SK-N-SH (cell line): ENCODE results near the gene KRTAP5-5. TPM values are rescaled to one million over a fixed set of nuclear protein-coding genes. Genes with fewer than 3 reads are reported as not detected.

Experiments used
- CTCF ChIA-PET: fragments of 300-600, 350-600 bp; formaldehyde crosslinking; extraction: SDS; loops from one replicate; lab custom pipeline; 2021; lab: Yijun Ruan, JAX
- POLR2A ChIA-PET: fragments of 350-600 bp; sonication (Branson Sonifier 250); formaldehyde crosslinking; extraction: SDS; loops from one replicate; lab custom pipeline; 2020; ENCODE audit warnings: antibody characterized with exemption, inconsistent platforms; lab: Yijun Ruan, JAX
- DNase-seq: peaks from one replicate; pipeline ENCODE4 v3.0.0; 2012
- H2AFZ ChIP-seq: fragments of 200-600 bp; sonication (generic); 2 replicates; pipeline ENCODE4 v1.8.1; 2016; ENCODE audit warnings: antibody characterized with exemption, mild to moderate bottlenecking, low read depth
- H3F3A ChIP-seq: fragments of 200-600 bp; sonication (generic); replicated peaks from 2 replicates; pipeline ENCODE3; 2016; ENCODE audit warnings: antibody characterized with exemption, mild to moderate bottlenecking; ENCODE audit not compliant: insufficient read depth
- H3K27ac ChIP-seq, 2 experiments: fragments of 200-500 bp in 1 of 2; fragments of 200-600 bp in 1 of 2; sonication (Bioruptor generic) in 1 of 2; sonication (generic), shearing (Covaris generic) in 1 of 2; 2 replicates each; pipeline versions ENCODE4 v1.5.1 to v1.6.1; 2014 to 2016; ENCODE audit warnings: low read depth in 2 of 2, inconsistent platforms in 1 of 2, low read length in 1 of 2, mild to moderate bottlenecking in 1 of 2, mixed read lengths in 1 of 2
- H3K27me3 ChIP-seq: fragments of 200-600 bp; sonication (generic), shearing (Covaris generic); 2 replicates; pipeline ENCODE4 v1.6.1; 2016; ENCODE audit warnings: mixed run types; ENCODE audit not compliant: insufficient read depth
- H3K36me3 ChIP-seq, 2 experiments: fragments of 200-500 bp in 1 of 2; fragments of 200-600 bp in 1 of 2; sonication (Bioruptor generic) in 1 of 2; sonication (generic) in 1 of 2; replicated peaks in 1 of 2; 2 replicates each; pipeline versions ENCODE3 to v1.5.1; 2014 to 2016; ENCODE audit warnings: low read length in 1 of 2, mild to moderate bottlenecking in 1 of 2; ENCODE audit not compliant: insufficient read depth in 2 of 2, control insufficient read depth in 1 of 2
- H3K4me1 ChIP-seq, 2 experiments: fragments of 200-500 bp in 1 of 2; fragments of 200-600 bp in 1 of 2; sonication (Bioruptor generic) in 1 of 2; sonication (generic), shearing (Covaris generic) in 1 of 2; 2 replicates each; pipeline versions ENCODE4 v1.5.1 to v1.6.1; 2014 to 2016; ENCODE audit warnings: low read depth in 1 of 2, low read length in 1 of 2, mixed run types in 1 of 2; ENCODE audit not compliant: insufficient read depth in 2 of 2, control insufficient read depth in 1 of 2
- H3K4me2 ChIP-seq: fragments of 200-600 bp; sonication (generic), shearing (Covaris generic); 2 replicates; pipeline ENCODE4 v1.6.1; 2017; ENCODE audit warnings: mixed run types
- H3K4me3 ChIP-seq, 2 experiments: fragments of 200-500 bp in 1 of 2; fragments of 200-600 bp in 1 of 2; sonication (Bioruptor generic) in 1 of 2; sonication (generic), shearing (Covaris generic) in 1 of 2; 2 replicates each; pipeline versions ENCODE4 v1.5.1 to v1.8.1; 2014 to 2016; ENCODE audit warnings: low read depth in 2 of 2, inconsistent platforms in 1 of 2, low read length in 1 of 2, mild to moderate bottlenecking in 1 of 2, mixed read lengths in 1 of 2, moderate library complexity in 1 of 2
- H3K79me2 ChIP-seq: fragments of 200-600 bp; sonication (generic); 2 replicates; pipeline ENCODE4 v1.8.1; 2017; ENCODE audit warnings: mild to moderate bottlenecking; ENCODE audit not compliant: insufficient read depth
- H3K9ac ChIP-seq: fragments of 200-600 bp; sonication (generic); 2 replicates; pipeline ENCODE4 v1.6.1; 2017; ENCODE audit warnings: mixed run types
- H3K9me2 ChIP-seq: fragments of 200-600 bp; sonication (generic); 2 replicates; pipeline ENCODE4 v1.6.1; 2017; ENCODE audit warnings: mixed run types
- H3K9me3 ChIP-seq: fragments of 200-600 bp; sonication (generic); 2 replicates; pipeline ENCODE4 v1.6.1; 2017; ENCODE audit warnings: mixed run types, mild to moderate bottlenecking, moderate library complexity
- H4K20me1 ChIP-seq: fragments of 200-600 bp; sonication (generic); 2 replicates; pipeline ENCODE4 v1.6.1; 2017; ENCODE audit warnings: mild to moderate bottlenecking, mixed run types; ENCODE audit not compliant: insufficient read depth
- CTCF ChIP-seq: fragments of 200-600 bp; sonication (generic); IDR thresholded peaks from 2 replicates; pipeline ENCODE4 v1.6.1; 2017; ENCODE audit warnings: antibody characterized with exemption, mild to moderate bottlenecking, moderate library complexity
- ELF1 ChIP-seq: IDR thresholded peaks from 2 replicates; pipeline ENCODE4 v1.4.0; 2012
- EP300 ChIP-seq, 2 experiments: IDR thresholded peaks; 2 replicates each; pipeline versions ENCODE4 v1.4.0 to v1.6.1; 2012; ENCODE audit warnings: borderline replicate concordance in 1 of 2, low read depth in 1 of 2, low read length in 1 of 2
- EZH2phosphoT487 ChIP-seq: fragments of 200-600 bp; sonication (generic); IDR thresholded peaks from 2 replicates; pipeline ENCODE4 v1.6.1; 2017; ENCODE audit warnings: low read depth, mixed run types, mild to moderate bottlenecking, antibody characterized with exemption, moderate library complexity, borderline replicate concordance
- GABPA ChIP-seq: IDR thresholded peaks from 2 replicates; pipeline ENCODE4 v1.4.0; 2012; ENCODE audit warnings: low read depth, mild to moderate bottlenecking
- JUND ChIP-seq: IDR thresholded peaks from 2 replicates; pipeline ENCODE4 v1.4.0; 2012
- MXI1 ChIP-seq: IDR thresholded peaks from 2 replicates; pipeline ENCODE4 v1.6.1; 2012; ENCODE audit warnings: mild to moderate bottlenecking, low read depth, low read length, improper control_type of control experiment
- NRF1 ChIP-seq: IDR thresholded peaks from 2 replicates; pipeline ENCODE4 v1.6.1; 2012; ENCODE audit warnings: low read depth, mild to moderate bottlenecking, low read length
- RXRA ChIP-seq: IDR thresholded peaks from 2 replicates; pipeline ENCODE4 v1.4.0; 2012; ENCODE audit warnings: low read depth, mild to moderate bottlenecking, borderline replicate concordance
- SIN3A ChIP-seq: IDR thresholded peaks from 2 replicates; pipeline ENCODE4 v1.6.1; 2012; ENCODE audit warnings: low read depth, mild to moderate bottlenecking, low read length, moderate library complexity, borderline replicate concordance
- TAF1 ChIP-seq: IDR thresholded peaks from 2 replicates; pipeline ENCODE4 v1.6.1; 2012; ENCODE audit warnings: low read depth, mild to moderate bottlenecking, low read length, moderate library complexity, borderline replicate concordance
- USF1 ChIP-seq: IDR thresholded peaks from 2 replicates; pipeline ENCODE4 v1.4.0; 2012; ENCODE audit warnings: low read depth, borderline replicate concordance
- YY1 ChIP-seq: IDR thresholded peaks from 2 replicates; pipeline ENCODE4 v1.4.0; 2012; ENCODE audit warnings: low read depth, mild to moderate bottlenecking
- ZBTB33 ChIP-seq: IDR thresholded peaks from 2 replicates; pipeline ENCODE4 v1.4.0; 2012; ENCODE audit warnings: low read depth, borderline replicate concordance
- WGBS: methylation state at CpG from one replicate; pipeline ENCODE4 v1.1.6; 2017; ENCODE audit warnings: low lambda C conversion rate; 5-methylcytosine and 5-hydroxymethylcytosine counted together
- polyA plus RNA-seq, 3 experiments: library from polyadenylated mRNA; depleted of rRNA; stranded (reverse); fragments of >200 nt; gene quantifications; 2 replicates each; pipeline ENCODE4 v1.2.3, GENCODE V29; 2012
- TF ChIP-seq, protein P1 (sequence below): fragments of 150-350 bp; IDR thresholded peaks from 2 replicates; pipeline ENCODE4 v1.6.1; 2016; ENCODE audit warnings: mild to moderate bottlenecking, low read depth, low read length
- TF ChIP-seq, protein P2 (sequence below): IDR thresholded peaks from 2 replicates; pipeline ENCODE4 v1.4.0; 2012; ENCODE audit warnings: low read depth
- TF ChIP-seq, protein P3 (sequence below): IDR thresholded peaks from 2 replicates; pipeline ENCODE4; 2012

KRTAP5-5 gene
- polyA plus RNA-seq, 1 of the 3 experiments (the other 2 are of a cell fraction): not detected

DNA sequence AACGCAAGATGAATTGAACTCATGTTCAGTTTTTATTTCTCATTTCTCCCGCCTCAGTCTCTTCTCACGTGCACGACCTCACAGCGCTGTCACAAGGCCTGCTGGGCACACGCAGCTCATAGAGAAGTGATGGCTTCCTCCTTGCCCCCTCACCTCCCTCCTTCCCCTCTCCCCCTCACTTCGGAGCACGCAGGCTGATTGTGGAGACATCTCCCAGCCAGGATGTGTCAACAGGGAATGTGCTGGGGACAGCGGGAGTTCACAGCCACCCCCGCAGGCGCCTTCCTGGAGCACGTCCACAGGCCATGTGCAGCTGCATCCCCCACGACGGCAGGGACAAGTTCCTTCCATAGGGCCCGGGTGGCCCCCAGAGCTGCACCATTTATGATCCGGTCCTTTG, 38.3 kb downstream of the KRTAP5-5 start (continued):
- TF ChIP-seq, protein P1, sequence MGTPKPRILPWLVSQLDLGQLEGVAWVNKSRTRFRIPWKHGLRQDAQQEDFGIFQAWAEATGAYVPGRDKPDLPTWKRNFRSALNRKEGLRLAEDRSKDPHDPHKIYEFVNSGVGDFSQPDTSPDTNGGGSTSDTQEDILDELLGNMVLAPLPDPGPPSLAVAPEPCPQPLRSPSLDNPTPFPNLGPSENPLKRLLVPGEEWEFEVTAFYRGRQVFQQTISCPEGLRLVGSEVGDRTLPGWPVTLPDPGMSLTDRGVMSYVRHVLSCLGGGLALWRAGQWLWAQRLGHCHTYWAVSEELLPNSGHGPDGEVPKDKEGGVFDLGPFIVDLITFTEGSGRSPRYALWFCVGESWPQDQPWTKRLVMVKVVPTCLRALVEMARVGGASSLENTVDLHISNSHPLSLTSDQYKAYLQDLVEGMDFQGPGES: no peak
- TF ChIP-seq EP300 (IDR thresholded peaks at IDR 0.05; ENCODE audit: borderline replicate concordance in 1 of 2, low read depth in 1 of 2, low read length in 1 of 2) (no peak), EZH2phosphoT487 (no peak)

GRCh38 chr11:1668911-1669473, 39.4 kb downstream of the KRTAP5-5 start:
- no peaks in the 10 kb centered on the region for H3K79me2 ChIP-seq
- peak; percentile 30 for DNase-seq
- TF ChIP-seq GABPA: no peak
- no peak for TF ChIP-seq TAF1
- TF ChIP-seq, all 33 proteins: peak for 0
- no peaks in the 10 kb centered on the region for H3K36me3 ChIP-seq
- H4K20me1 ChIP-seq: no peaks in the 10 kb centered on the region
- H3K4me2 ChIP-seq: no peak overlapping the region
- H3K4me3 ChIP-seq: no peak overlapping the region
- H3K27ac ChIP-seq: no peak overlapping the region
- no peaks in the 10 kb centered on the region for H3K9me2 ChIP-seq
- H3K4me1 ChIP-seq: no peaks in the 10 kb centered on the region; a peak in 1 of 4 replicates
- H2AFZ ChIP-seq: no peak overlapping the region
- ChIA-PET POLR2A (no interaction called here), CTCF (interaction anchor here (5.2 to 14.1 kb wide), 2 partner anchors 15 to 24 kb away, joined by 28 to 101 read pairs; no protein-coding TSS in a partner anchor)
- H3K27me3 ChIP-seq: no peaks in the 10 kb centered on the region; the same call in 1 of the 2 replicates
- H3F3A ChIP-seq: no peaks in the 10 kb centered on the region
- H3K9ac ChIP-seq: no peak overlapping the region
- 47% methylated on average over 13 of the region's 13 CpGs for WGBS
- no peaks in the 10 kb centered on the region for H3K9me3 ChIP-seq

DNA sequence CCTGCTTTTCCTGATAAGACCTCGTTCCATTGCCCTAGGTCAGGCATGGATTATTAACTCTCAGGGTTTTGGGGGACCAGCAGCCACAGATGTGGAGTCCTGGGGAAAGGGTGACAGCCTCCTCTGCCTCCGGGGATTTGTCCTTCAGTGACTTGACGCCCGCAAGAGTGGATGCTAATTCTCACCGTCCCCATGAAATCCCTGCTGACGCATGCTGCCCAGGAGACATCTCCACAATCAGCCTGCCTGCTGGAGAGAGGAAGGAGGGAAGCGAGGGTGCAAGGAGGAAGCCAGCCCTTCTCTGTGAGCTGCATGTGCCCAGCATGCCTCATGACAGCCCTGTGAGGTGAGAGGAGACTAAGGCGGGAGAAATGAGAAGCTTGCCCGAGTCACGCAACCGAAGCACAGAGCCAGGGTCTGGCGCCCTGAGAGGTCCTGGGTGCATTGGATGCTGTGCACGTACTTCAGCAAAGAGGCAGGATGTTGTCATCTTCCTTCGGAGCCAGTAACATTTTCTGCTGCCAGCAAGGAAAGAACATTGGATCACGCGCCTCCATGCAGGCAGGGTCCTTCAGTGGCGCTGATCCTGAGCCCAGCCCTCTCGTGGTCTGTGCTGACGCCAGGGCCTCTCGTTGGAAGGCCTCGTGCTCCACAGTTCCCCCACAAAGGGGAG, 40.1 kb downstream of the KRTAP5-5 start:
- POLR2A ChIA-PET: no interaction called here
- Histone ChIP-seq H4K20me1 (no peaks in the 10 kb centered on the region), H3K9me2 (no peaks in the 10 kb centered on the region), H3K4me3 (no peak overlapping the region), H3K36me3 (no peaks in the 10 kb centered on the region), H3F3A (no peaks in the 10 kb centered on the region), H2AFZ (no peak overlapping the region), H3K27ac (no peak overlapping the region), H3K4me1 (no peaks in the 10 kb centered on the region; a peak in 1 of 4 replicates), H3K9ac (no peak overlapping the region), H3K4me2 (no peak overlapping the region), H3K9me3 (no peaks in the 10 kb centered on the region), H3K79me2 (no peaks in the 10 kb centered on the region), H3K27me3 (no peaks in the 10 kb centered on the region; the same call in 1 of the 2 replicates)
- CTCF ChIA-PET: interaction anchor here (5.2 to 14.1 kb wide), 2 partner anchors 16 to 24 kb away, joined by 28 to 101 read pairs; no protein-coding TSS in a partner anchor
- peak; percentile 27 for DNase-seq
- WGBS: 63% methylated on average over 16 of the region's 21 CpGs
- TF ChIP-seq NRF1 (no peak), MXI1 (no peak), ZBTB33 (no peak), SIN3A (no peak), ELF1 (no peak), EZH2phosphoT487 (no peak), RXRA (no peak), YY1 (no peak), JUND (no peak), CTCF (no peak), USF1 (no peak)
- TF ChIP-seq, protein P2, sequence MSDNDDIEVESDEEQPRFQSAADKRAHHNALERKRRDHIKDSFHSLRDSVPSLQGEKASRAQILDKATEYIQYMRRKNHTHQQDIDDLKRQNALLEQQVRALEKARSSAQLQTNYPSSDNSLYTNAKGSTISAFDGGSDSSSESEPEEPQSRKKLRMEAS: no peak
- TF ChIP-seq, protein P3, sequence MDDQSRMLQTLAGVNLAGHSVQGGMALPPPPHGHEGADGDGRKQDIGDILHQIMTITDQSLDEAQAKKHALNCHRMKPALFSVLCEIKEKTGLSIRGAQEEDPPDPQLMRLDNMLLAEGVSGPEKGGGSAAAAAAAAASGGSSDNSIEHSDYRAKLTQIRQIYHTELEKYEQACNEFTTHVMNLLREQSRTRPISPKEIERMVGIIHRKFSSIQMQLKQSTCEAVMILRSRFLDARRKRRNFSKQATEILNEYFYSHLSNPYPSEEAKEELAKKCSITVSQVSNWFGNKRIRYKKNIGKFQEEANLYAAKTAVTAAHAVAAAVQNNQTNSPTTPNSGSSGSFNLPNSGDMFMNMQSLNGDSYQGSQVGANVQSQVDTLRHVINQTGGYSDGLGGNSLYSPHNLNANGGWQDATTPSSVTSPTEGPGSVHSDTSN: no peak
